HG02678 (cell line): ENCODE data around the gene FOXL3.
"Not testable (repeated sequence)": the region's sequence is repeated elsewhere in the genome, so short reads cannot be mapped to it uniquely, and the experiment has no call there.

Experiments
- ATAC-seq: cut with Tn5 transposase; IDR thresholded peaks from one replicate; pipeline ENCODE4 v1.9.1; 2021; ENCODE audit warnings: mild to moderate bottlenecking, moderate library complexity; ENCODE audit not compliant: unreplicated experiment

The FOXL3 gene

DNA sequence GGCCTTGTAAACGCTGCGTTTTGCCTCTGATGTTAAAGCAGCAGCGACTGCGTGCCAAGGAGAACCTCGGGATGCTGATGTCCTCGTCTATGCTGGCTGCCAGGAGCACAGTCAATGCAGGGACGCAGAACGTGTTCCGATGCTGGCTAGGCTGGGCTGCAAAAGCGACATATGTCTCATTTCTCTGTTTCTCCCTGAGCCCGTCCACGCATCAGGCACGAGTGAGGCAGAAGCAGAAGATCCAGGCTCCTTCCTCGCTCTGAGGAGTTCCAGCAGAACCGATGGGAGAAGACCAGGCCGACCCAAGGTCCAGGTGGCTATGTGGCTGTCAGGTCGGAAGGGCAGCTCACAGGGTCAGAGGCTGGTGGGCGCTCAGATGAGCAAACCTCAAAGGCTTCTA, 3.7 kb upstream of the FOXL3 start:
- ATAC-seq, result no peak

DNA sequence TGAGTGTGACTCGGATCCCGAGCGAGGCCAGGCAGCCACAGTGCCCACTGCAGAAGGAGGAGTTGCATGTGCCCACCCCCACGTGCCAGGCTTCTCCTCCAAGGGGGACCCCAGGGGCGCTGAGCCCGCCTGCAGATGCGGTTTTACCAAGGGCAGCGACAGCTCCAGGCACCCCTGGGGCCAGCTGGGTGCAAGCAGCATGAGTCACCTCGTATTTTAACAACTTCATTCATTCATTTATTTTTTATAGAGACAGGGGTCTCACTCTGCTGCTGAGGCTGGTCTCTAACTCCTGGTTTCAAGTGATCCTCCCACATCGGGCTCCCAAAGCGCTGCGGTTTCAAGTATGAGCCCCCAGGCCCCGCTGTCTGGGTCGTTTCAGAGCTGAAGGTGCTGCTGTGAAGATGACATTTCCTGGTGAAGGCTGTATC, 1.3 kb upstream of the FOXL3 start:
- no peak for ATAC-seq

DNA sequence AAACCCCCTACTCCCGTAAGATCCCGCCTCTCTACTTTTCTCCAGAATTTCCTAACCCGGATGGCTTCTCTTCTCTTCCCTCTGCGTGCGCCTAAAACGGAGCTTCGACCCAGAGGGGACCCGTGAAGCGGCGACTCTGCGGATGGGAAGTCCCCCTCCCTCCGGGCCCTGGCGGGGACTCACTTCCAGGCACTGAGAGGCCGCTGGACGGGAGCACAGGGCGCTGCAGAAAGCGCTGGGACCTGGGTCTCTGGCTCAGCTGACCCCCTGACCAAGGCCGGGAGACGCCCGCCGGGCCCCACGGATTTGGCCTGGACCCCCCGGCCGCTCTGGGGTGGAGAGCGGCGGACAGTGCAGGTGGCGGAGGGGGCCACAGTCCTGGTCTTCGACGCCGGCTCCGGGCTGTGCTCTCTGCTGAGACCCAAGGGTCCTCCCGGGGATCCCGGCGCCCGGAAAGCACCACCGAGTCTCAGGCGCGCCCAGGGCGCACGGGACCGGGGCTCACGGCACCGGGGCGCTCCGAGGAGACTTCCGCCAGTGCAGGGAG, 688 bp upstream of the FOXL3 start:
- ATAC-seq, result no peak

DNA sequence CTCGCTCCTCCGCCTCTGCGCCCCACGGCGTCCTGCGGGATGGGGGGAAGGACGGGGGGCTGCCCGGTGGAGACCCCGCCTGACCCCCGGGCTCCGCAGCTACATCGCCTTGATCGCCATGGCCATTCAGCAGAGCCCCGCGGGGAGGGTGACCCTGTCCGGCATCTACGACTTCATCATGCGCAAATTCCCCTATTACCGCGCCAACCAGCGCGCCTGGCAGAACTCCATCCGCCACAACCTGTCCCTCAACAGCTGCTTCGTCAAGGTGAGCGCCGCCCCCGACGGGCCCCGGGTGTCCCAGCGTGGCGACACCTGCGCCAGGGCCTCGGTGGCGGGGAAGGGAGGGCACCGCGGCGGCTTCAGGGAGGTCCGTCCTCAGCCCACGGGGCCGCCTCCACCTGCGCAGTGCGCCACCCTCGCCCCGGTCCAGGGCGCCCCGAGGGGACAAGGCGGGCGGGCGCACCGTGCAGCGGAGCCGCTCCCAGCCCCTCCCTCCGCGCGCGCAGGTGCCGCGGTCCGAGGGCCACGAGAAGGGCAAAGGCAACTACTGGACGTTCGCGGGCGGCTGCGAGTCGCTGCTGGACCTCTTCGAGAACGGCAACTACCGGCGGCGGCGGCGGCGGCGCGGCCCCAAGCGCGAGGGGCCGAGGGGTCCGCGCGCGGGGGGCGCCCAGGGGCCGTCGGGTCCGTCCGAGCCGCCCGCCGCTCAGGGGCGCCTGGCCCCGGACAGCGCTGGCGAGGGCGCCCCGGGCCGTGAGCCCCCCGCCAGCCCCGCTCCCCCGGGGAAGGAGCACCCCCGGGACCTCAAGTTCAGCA, 793 bp downstream of the FOXL3 start:
- no peak for ATAC-seq

DNA sequence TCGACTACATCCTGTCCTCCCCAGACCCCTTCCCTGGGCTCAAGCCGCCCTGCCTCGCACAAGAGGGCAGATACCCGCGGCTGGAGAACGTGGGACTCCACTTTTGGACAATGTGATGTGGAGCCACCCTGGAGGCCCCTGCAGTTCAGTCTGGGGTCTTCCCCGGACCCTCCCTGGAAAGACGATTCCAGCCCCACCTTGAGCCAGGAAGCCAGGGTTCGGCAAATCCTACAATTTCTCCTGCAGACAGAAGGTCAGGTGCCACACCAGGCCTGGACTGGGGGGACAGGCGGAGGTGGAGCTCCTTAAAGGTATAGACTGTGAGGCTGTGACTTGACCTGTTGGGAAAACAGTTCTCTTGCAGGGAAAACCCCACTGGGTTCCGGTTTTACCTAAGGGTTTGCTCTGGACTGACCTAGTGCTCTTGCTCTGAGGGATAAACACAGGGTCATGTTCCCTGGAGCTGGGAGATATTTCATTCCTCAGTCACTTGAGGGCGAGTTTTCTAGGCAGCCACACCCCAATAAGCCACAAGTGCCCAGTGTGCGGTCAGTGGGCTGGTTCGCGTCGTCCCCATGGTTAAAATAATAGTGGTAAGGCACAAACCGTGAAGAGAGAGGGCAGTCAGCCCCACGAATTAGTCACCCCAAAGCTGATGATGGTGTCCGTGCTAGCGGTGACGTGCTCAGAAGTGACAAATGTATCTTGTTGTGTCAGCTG, 1.6 kb downstream of the FOXL3 start:
- ATAC-seq, result no peak

DNA sequence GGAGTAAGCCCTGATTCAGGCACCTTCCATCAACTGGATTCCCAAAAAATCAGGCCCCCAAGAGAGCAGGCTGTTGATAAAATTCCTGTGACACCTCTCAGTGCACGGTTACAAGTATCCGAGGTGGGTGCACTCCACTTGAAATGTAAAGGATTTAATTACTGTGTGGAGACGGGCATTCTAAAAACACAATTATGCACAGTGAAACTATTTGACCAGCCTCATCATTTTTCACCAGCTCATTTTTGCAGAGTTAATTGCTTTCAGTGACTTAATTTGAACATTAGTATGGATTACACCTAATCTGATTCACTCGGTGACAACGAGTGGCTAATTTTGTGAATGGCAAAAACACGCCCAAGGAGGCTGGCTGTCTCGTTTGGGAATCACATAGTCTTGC, 2.3 kb downstream of the FOXL3 start:
- no peak for ATAC-seq

DNA sequence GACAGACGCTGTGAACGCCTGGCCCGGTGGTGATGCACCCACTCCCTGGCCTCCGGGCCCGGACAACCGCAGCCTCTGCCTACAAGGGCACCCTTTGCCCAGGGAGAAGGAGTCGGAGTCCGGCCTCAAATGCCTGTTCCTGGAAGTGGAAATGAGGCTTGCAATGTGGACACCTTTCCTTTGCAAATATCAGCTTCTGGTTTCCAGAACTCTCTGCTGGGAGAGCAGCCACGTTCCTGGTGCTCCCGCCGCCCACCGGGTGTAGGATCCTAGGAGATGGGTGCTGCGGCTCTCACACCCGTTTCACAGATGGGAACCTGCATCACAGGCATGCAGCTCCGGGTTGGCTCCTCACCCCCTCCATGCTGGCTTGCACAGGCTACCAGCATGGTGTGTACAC, 2.9 kb downstream of the FOXL3 start:
- ATAC-seq, result no peak

DNA sequence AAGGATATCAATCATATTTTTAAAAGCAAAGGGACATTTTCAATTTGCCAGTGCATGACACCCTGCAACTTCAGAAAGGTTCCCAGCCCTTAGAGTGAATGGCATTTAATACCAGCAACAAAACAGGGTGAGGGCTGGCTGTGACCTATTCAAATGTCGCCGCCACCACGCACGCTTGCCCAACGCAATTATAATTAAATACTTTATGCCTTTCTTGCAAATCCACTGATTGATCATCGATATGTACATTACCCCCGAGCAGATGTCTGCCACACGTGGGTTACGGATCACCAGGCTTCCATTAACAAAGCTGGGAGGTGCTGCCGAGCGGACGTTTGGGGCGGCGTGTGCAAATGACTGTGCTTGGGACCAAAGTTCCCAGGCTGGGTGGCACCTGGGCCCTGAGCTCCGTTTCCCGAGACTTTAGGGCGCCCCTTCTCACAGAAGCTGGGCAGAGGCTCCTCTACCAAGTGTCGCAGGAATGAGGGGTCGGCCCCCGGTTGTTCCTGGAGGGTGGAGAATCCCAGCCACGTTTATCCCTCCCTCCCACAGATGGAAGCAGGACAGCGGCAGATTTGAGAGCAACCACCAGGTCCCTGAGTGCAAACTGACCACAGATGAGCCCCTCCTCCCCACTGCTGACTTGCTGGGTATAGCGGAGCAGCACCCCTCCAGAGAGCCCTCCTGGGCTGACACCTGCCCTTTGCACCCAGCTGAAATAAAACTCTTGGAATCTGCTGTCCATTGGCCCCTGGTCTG, 3.9 kb downstream of the FOXL3 start:
- no peak for ATAC-seq

DNA sequence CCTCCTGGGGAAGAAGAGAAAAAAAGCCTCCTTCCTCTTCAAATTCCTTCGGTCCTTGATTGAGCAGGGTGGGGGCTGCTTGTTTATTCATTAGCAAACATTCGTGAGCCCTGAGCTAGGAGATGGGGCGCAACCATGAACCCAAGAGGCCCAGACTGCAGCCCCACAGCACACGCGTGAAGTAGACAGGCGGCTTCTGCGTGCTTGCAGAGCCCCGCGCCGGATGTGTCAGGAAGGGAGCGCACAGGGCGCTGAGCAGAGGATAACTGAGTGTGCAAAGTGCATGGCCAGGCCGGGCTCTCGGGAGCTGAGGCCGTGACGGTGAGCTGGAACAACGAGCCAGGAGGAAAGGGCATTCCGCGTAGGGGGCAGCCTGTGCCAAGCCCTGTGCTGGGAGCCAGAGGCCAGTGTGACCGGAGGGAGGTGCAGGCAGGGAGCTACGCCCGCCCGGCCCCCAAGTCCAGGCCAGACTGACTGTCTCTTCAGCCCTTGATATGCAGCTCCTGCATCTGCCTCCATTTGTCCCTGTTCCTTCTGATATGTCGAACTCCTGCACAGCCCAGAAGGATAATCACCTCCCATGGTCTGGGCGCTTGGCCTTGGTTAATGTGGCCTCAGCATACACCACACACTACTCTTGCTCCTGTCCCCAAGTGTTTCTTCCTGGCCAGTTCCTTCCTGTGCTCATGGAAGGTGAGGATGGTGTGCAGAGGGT, 4.6 kb downstream of the FOXL3 start:
- ATAC-seq, result no peak

DNA sequence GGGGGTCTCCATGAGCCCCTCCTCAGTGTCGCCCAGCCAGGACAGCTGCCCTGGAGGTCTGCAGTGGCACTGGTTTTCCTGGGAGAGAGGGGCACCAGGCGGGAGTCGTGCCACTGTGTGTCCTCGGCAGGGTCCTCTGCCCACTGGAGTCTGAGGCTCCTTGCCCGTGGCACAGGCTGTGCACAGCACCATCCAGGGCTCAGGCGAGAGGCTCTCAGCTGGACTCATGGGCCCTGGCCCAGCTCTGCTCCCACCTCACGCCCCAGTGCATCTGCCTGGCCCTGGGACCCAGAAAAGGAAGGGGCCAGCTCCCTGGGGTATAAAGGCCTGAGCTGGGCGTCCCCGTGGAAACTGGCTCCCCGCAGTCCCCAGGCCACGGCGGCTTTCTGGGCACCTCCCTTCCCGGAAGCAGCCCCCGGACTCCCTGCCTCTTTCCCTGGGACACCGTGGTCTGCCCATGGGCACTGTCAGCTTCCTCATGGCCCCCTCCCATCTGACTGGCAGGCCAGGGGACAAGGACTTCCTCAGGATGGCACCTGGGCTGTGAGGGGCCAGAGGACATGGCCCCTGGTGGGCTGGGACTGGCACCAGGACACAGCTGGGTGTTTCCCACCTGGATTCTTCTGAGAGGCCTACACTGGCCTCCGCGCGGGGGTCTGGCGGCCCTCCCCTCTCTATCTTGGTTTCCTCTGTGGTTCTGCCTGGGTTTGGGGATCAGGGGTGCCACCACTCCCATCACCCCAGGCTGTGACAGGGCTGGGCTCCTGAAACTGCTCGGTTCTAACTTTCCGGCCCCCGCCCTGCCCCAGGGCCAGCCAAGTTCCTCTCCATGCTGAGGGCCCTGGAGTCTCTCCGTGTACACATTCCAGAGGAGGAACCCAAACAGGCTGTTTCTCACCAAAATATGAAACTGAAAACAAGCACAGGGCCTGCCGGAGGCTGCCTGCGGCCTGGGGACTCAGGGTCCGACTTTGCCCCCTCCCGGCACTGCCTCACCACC, 5.5 kb downstream of the FOXL3 start:
- no peak for ATAC-seq

DNA sequence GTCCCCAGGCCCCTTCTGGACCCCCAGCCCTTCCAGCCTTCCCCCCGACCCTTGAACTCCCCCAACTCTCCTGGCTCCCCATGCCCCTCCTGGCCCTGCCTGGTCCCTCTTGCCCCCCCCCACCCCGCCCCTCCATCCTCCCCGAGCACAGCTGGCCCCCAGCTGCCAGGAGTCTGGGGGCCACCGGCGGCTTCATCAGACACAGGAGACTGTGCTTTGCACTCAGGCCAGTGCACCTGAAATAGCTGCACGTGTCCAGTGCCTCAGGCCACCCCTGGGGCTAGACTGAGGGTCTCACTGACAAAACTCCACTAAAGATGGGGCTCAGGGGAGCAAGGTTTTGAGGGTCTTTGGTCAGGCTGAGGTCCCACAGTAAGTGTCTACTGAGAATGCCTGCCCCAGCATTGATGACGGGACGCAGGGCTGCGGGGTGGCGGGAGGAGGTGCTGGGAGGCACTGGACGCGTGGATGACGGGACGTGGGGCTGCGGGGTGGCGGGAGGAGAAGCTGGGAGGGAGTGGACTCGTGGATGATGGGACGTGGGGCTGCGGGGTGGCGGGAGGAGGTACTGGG, 6.5 kb downstream of the FOXL3 start:
- ATAC-seq, result no peak

DNA sequence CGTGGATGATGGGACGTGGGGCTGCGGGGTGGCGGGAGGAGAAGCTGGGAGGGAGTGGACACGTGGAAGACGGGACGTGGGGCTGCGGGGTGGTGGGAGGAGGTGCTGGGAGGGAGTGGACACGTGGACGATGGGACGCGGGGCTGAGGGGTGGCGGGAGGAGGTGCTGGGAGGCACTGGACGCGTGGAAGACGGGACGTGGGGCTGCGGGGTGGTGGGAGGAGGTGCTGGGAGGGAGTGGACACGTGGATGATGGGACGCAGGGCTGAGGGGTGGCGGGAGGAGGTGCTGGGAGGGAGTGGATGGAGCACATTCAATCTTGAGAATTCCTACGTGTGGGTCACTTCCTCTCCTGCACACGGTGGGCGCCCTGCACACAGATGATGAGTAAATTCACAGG, 7.2 kb downstream of the FOXL3 start:
- not testable (repeated sequence) for ATAC-seq

DNA sequence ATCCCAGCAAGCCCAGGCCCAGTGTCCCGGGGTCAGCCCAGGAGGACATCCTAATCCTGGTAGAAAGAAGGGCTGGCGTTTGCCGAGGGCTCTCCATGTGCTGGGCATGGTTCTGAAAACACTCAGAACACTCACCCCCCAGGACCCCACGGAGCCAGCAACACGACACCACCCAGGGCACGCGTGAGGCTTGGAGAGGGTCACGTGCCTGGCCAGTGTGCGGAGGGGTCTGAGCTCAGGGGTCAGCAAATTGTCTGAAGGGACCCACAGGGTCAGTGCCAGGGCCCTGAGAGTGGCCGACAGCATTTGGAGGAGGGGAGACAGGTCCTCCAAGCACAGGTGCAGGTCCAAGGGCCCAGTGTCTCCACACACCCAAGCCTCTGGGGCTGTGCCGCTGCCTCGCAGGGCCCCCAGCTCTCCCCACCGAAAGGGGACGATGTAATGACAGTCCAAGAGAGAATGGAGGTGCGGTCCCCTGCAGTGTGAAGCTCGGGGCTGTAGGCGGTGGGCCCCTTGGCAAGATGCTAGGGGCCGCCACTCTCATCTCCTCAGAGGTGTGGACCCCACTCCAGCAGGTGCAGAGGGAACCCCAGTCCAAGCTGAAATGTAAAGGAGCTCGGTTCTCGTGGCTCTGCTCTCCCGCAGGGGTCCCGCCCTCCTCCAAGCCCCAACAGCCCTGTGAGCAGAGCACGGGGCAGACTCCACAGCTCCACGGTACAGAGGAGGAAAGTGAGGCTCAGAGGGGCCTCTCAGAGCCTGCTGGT, 7.8 kb downstream of the FOXL3 start:
- no peak for ATAC-seq

DNA sequence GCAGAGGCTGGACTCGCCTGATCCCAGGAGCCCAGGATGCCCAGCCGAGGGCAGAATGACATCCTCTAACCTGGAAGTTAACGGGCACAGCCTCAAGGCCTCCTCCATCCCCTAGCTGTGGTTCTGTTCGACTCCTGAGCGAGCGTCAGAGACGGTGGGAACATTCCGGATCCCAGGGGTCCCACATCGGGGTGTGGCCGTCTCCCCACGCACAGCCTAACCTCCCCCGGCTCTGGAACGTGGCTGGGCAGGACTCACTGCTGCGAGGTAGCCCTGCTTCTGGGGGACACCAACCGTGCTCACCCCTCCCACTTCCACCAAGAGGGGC, 8.4 kb downstream of the FOXL3 start:
- ATAC-seq, result no peak

DNA sequence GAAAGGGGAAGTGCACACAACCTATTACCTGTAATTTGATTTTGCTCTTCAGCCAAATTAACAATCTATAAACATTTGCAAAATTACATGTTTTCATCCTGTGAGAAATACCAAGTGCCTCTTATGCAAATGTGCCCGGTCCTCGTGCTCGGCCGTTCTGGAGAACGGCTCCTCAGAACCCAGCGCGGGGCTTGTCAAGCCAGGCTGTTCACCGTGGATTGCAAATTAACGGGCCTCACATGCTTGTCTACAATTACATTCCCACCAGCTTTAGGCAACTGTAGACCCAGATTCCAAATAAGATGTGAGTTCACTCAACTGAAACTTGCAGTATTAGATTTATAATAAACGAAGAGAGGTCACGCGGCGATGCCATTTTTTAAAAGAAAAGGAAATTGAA, 8.8 kb downstream of the FOXL3 start:
- no peak for ATAC-seq

DNA sequence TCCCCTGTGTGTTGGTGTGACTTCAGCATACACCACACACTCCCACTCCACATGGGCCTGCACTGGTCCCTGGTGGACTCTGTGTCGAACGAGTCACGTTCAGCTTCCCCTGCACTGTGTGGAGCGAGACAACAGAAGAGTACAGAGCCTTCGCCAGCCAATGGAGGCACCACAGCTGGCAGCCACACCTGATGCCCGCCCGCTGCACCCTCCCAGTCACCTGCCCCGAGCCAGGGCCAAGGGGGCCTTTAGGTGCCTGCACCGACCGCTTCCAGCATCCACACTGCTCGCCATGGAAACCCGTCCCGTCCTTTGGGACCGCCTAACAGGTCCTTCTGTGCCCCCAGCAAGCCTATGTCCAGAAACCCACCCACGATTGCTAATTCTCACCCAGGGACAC, 9.2 kb downstream of the FOXL3 start:
- no peak for ATAC-seq

DNA sequence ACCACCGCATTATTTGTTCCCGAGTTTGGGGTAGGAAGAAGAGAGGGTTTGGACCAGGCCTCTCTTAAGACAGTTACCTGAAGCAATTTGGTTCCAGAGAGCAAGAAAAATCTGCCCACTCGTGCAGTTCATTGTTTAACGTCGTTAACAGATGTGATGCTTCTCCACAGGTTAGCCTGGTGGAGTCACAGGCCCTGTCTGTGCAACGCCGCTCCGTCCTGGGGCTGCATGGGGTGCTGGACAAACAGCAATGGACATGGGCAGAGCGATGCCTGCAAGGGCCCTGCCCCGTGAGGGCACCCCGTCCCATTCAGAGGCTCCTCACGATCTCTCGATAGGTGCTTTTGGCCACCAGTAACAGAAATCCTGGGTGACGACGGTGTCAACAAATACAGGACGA, 9.7 kb downstream of the FOXL3 start:
- no peak for ATAC-seq

DNA sequence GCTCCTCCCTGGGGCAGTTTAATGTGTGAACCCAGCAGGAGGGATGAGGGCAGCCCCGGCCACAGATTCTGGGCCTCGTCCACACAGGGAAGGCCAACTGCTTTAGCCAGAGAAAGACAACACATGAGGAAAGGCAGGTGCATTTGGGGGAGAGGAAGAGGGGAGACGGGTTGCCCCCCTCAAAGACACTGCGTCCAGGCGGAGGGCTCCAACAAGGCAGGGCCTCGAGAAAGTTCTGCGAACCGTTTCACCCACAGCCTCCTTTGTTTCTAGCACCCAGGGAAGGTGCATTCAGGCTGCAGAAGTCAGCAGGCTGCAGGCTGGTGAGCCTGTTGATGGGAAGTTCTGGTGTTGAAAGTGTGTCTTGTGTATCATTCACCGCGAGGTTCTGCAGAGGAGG, 10.1 kb downstream of the FOXL3 start:
- no peak for ATAC-seq
